ENCODE data around the gene RINL.
"Not testable (repeated sequence)": the region's sequence is repeated elsewhere in the genome, so short reads cannot be mapped to it uniquely, and the experiment has no call there.

Gene RINL

GRCh38 chr19:38904581-38905539, 26.8 kb upstream of the RINL start:
- no peak for DNase-seq

- no peak for DNase-seq
Observed at GRCh38 chr19:38901683-38902082, 23.6 kb upstream of the RINL start.

DNA sequence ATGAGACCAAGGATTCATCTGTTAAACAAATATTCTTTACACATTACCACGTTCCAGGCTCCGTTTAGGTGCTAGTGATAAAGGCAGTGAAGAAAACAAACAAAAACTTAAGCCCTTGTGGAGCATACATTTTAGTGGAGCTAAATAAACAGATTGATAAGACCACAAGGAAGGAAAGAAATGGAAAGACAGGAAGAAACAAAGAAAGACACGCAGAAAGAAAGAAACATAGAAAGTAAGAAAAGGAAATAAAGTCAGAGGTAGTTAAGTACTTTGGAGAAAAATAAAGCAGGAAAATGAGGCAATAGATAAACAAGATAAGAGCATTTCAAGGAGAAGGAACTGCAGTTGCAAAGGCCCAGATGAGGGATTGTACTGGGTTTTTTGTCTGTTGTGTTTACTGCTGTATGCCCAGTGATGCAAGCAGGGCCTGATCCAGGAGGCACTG, 22.7 kb upstream of the RINL start:
- DNase-seq, result no peak

DNA sequence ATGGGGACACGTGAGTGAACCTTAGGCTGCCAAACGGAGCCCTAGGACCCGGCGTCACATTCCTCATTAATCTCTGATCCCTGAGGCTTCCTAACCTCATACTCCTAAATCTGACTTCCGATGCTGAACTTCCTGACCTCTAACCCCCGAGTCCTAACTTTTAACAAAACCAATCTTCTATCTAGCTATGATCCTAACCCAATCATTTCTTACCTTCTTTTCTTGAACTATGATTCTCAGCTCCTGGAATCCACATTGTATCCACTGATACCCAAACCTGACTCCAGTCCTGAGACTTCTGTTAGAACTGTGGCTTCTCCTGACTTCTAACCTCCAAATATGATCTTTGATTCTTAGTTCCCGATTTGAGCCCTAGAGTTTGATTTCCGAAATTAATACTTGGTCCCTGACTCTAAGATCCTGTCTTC, 22.1 kb upstream of the RINL start:
- no peak for DNase-seq

DNA sequence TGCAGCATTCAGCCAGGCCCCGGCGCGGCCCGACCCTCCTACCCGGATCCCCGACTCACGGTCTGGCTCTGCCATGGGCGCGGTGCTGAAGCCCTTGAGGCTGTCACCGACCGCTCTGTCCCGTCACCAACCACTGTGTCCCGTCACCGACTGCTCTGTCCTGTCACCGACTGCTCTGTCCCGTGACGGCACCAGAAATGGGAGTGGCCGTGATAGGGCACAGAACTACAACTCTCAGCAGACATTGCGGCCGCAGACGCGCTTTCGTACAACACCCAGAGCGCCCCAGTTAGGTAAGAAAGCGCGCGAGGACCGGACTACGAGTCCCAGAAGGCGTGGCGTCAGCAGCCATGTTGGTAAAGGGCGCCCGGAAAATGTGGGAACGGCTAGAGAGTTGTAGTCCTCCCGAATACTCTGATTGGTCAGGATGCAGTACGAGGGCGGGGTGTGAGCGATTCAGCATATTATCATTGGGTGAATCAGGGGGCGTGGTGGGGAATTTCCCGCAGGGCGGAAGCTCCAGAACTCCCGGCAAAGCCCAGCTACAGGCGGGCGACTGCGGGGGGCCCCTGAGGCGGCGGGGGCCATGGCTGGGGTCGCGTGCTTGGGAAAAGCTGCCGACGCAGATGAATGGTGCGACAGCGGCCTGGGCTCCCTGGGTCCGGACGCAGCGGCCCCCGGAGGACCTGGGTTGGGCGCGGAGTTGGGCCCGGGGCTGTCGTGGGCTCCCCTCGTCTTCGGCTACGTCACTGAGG, 21.5 kb upstream of the RINL start, which contains the start of the genes NFKBIB and SIRT2:
NFKBIB (plus strand) TSS at position 523 of the 755 bp plus-strand sequence; CDS start at position 587, 64 bp downstream.
SIRT2 (minus strand) TSS at position 172 of the 755 bp plus-strand sequence; CDS start at position 75, 97 bp downstream.
- DNase-seq, result peak; percentile 97

- DNase-seq, result no peak
Observed at GRCh38 chr19:38898788-38899446, 20.8 kb upstream of the RINL start.

DNA sequence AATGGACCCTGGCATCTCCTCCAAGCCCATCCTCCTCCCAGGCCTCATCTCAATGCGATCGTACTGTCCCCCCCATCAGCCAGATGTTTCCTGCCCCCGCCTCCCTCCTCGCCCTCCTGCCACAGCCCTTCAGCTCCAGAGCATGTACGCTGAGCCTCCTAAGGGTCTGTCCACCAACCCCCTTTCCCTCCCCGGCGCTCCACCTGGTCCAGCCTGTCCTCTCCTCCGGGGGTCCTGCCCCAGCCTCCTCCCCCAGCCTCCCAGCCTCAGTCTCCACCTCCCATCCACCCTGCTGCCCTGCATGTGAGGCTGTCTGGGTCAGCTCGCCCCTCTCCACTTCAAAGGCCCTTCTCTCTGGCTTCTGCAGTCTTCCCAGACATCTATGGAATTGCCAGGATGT, 16.9 kb upstream of the RINL start:
- no peak for DNase-seq

DNA sequence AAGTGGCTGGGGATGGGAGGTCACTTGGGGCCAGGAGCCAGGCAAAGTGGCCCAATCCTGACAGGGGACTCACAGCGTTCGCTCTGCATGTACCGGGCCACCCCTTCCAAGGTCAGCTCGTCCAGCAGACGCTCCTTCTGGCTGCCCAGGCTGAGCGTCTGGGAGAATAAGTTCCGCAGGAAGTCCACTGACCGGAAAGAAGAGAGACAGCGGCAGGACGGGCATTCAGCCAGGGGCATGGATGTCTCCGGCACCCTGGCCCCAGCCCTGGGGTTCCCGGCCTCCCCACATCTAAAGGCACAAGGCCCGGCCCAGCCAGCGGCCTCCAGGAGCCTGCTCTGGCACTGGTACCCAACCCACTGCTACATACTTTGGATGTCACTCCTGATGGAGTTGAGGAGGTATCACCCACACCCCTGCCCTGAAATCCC, 15.3 kb upstream of the RINL start:
- no peak for DNase-seq

DNA sequence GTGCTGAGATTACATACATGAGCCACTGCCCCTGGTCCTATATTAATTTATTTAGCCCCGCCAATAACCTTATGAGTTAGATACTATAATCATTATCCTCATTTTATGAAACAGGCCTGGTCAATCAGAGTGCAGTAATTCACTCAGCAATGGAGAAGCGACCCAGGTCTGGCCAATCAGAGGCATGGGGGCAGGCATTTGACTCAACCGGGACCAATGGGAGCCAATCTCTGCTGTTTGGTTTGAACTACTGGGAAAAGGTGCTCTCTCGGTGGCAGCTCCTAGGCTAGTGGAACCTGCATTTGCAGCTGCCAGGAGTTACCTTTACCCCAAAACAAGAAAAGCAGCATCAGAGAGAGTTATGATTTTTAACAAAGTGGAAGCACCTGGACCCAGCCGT, 14.8 kb upstream of the RINL start:
- no peak for DNase-seq

DNA sequence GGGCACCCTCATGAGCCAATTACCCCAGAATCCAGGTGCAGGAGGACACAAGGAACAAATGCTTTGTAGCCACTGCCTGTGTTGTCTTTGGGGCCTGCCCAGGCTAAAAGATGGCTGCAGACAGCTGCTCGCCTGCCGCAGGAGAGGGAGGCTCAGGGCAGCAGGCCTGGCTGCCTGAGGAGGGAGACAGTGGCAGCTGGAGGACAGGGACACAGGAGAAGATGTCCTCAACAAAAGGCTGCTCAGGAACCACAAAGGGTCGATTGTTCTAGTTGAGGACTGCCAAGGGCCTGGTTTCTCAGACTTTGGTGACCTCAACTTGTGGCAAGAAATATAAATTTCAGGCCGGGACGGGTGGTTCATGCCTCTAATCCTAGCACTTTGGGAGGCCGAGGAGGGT, 13.7 kb upstream of the RINL start:
- no peak for DNase-seq

DNA sequence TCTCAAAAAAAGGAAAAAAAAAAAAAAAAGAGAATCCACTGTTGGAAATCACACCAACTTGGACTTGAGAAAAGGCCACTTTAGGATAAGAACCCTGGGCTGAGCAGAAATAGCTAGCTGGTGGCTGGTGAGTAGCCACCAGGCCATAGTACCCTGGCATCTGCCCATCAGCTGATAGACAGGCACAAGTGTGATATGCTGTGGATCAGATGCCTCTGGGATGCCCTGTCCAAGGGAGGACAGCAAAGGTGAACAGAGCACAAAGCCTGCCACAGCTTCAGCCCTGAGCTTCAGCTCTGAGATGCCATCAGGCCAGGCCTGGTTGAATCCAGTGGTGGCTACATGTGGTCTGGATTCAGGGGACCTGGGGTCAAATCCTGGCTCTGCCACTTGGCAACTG, 12.6 kb upstream of the RINL start:
- DNase-seq, result no peak

- DNase-seq, result no peak
Observed at GRCh38 chr19:38889803-38890202, 11.7 kb upstream of the RINL start.

DNA sequence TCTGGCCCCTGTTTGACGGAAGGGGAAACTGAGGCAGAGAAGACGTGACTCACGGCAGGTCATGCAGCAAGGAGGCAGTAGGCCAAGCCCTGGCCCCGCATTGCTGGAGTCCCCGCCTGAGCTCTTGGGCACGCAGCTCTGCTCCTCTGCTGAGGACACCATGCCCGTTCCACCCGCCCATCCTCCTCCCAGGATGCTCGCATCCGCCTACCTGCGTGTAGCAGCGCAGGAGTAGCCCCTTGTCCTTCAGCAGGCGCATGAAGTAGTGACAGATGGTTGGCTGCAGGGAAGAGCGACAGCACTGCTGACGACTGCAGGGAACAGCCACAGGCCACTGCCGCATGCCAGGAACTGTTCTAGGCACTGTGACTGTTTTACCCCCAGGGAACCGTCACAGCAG, 10.8 kb upstream of the RINL start:
- DNase-seq, result no peak

GRCh38 chr19:38884691-38885090, 6.6 kb upstream of the RINL start:
- not testable (repeated sequence) for DNase-seq

- DNase-seq, result no peak
Observed at GRCh38 chr19:38883286-38883685, 5.2 kb upstream of the RINL start.

GRCh38 chr19:38880882-38881609, 3.0 kb upstream of the RINL start:
- DNase-seq, result no peak

DNA sequence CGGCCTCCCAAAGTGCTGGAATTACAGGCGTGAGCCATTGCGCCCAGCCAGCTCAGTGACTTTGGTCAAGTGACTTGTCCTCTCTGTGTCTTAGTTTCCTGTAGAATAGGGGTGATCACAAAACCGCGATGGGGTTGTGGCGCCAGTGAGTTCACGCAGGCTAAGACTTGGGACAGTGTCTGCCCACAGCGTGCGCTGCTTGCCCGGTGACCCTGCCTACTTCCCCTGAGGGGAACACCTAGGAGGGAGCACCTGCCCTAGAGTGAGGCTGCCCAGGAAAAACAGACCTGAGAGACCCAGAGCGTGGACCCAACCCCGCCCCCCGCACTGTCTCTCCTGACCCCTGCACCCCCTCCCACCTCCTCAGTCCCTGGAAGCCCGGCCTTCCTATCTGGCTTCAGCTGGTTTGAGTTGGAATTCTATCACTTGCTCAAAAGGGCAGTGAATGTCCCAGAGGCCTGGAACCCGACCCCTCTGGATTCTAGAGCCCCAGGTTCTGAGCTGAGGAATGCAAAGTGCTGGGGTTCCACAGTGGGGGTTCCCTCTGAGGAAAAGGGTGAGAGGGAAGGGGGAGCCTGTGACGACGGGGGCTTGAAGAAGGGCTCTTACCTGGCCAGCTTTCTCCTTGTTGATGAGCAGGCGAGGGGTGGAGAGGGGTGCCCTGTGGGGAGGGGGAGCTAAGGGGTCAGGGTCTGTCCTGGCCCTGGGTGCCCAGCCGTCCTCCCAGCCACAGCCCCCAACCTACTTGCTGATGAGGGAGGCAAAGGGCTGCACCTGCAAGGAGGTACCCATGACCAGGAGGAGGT, 2.2 kb upstream of the RINL start:
- no peak for DNase-seq

DNA sequence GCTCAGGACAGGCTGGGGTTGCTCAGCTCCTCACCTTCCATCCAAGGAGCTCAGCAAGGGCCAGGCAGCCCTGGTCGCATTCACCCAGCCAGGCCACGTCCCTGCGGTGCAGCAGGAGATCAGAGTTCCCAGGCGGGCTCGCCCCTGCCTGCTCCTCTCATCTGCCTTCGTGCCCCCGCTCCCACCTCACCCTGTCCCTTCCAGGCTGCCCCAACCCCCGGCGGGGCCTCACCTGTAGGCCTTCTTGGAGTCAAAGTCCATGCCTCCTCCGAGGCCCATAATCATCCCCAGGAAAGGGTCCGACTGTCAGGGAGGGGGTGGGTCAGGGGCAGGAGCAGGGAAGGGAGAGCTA, 1.3 kb upstream of the RINL start:
- no peak for DNase-seq

DNA sequence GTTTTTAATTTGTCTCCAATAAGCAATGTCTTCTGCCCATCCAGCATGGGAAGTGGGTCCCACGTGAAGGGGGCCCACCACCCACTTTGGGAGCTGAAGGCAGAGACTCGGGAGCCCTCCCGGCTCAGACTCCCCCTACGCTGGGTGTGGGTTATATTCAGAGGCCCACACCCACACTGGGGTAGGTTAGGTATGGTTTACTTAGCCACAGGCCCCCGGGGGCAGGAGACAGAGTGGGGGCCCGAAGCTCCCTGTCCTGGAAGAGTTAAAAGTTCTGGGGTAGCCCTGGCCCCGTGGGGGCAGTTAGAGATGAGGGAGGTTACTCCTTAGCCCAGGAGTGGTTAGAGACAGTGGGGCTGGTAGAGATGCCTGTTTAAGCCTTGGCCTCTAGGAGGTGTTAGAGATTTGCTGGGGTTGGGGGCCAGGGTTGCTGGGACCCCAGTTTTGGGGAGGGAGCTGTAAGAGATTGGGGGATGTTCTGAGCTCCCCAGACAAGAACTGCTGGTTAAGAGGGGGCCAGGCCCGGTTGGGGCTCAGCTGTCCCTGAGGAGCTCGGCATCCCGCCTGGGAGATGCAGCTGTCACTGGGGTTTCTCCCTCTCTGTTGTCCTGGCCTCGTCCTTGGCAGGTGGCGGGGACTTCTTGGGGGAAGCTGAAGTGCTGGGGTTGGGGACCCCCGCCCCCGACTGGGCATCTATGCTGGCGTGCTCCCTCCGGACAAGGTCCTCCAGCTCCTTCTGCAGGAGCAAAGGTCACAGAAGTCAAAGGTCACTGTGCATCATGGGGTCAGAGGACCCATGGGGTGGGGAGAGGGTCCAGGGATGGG, 712 bp upstream of the RINL start:
- no peak for DNase-seq

GRCh38 chr19:38875656-38876395, 2.2 kb downstream of the RINL start:
- no peak for DNase-seq
